ENCODE results near the gene CDC42BPB.

- TF ChIP-seq, protein P1, sequence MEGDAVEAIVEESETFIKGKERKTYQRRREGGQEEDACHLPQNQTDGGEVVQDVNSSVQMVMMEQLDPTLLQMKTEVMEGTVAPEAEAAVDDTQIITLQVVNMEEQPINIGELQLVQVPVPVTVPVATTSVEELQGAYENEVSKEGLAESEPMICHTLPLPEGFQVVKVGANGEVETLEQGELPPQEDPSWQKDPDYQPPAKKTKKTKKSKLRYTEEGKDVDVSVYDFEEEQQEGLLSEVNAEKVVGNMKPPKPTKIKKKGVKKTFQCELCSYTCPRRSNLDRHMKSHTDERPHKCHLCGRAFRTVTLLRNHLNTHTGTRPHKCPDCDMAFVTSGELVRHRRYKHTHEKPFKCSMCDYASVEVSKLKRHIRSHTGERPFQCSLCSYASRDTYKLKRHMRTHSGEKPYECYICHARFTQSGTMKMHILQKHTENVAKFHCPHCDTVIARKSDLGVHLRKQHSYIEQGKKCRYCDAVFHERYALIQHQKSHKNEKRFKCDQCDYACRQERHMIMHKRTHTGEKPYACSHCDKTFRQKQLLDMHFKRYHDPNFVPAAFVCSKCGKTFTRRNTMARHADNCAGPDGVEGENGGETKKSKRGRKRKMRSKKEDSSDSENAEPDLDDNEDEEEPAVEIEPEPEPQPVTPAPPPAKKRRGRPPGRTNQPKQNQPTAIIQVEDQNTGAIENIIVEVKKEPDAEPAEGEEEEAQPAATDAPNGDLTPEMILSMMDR (IDR thresholded peaks at IDR 0.05; ENCODE audit: borderline replicate concordance, extremely low read depth, low read length, poor library complexity, severe bottlenecking), result no peak
- TF ChIP-seq EZH2 (IDR thresholded peaks at IDR 0.05; ENCODE audit: borderline replicate concordance, low read depth, low read length, severe bottlenecking), result no peak
These were observed 15.4 kb upstream of the CDC42BPB start for GRCh38 chr14:103072595-103073366.

Measured in DND-41 (cell line).